ENCODE measurements around the gene CADPS.

- TF ChIP-seq, protein P1, sequence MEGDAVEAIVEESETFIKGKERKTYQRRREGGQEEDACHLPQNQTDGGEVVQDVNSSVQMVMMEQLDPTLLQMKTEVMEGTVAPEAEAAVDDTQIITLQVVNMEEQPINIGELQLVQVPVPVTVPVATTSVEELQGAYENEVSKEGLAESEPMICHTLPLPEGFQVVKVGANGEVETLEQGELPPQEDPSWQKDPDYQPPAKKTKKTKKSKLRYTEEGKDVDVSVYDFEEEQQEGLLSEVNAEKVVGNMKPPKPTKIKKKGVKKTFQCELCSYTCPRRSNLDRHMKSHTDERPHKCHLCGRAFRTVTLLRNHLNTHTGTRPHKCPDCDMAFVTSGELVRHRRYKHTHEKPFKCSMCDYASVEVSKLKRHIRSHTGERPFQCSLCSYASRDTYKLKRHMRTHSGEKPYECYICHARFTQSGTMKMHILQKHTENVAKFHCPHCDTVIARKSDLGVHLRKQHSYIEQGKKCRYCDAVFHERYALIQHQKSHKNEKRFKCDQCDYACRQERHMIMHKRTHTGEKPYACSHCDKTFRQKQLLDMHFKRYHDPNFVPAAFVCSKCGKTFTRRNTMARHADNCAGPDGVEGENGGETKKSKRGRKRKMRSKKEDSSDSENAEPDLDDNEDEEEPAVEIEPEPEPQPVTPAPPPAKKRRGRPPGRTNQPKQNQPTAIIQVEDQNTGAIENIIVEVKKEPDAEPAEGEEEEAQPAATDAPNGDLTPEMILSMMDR (conservative IDR thresholded peaks at IDR 0.05; ENCODE audit: low read depth, low read length): no peak
- TF ChIP-seq POLR2A (IDR thresholded peaks at IDR 0.05; ENCODE audit: low read depth, low read length) (no peak), RAD21 (IDR thresholded peaks at IDR 0.05; ENCODE audit: low read length) (no peak), BHLHE40 (IDR thresholded peaks at IDR 0.05; ENCODE audit: low read depth, low read length) (no peak), RFX5 (IDR thresholded peaks at IDR 0.05; ENCODE audit: low read depth, low read length) (no peak), NFE2L2 (IDR thresholded peaks at IDR 0.05; ENCODE audit: low read depth, low read length) (no peak)
- TF ChIP-seq, protein P2, sequence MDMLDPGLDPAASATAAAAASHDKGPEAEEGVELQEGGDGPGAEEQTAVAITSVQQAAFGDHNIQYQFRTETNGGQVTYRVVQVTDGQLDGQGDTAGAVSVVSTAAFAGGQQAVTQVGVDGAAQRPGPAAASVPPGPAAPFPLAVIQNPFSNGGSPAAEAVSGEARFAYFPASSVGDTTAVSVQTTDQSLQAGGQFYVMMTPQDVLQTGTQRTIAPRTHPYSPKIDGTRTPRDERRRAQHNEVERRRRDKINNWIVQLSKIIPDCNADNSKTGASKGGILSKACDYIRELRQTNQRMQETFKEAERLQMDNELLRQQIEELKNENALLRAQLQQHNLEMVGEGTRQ (IDR thresholded peaks at IDR 0.05; ENCODE audit: low read depth, low read length): no peak
Observed at GRCh38 chr3:62361824-62362223, 513.4 kb downstream of the CADPS start.
